Upper lobe of left lung (tissue), 4 donors: ENCODE data around the gene EXOC6.

Experiments
- EP300 ChIP-seq, 4 donors: sonication (generic); formaldehyde crosslinking; IDR thresholded peaks; one replicate each; pipeline ENCODE4 v1.5.1; 2017; ENCODE audit warnings: antibody characterized with exemption in 4 of 4, control low read depth in 2 of 4
- POLR2A ChIP-seq, 4 donors: fragments of 450-650 bp; IDR thresholded peaks; one replicate each; pipeline ENCODE4 v1.5.1; 2016 to 2017; ENCODE audit warnings: antibody characterized with exemption in 4 of 4, mild to moderate bottlenecking in 2 of 4
- POLR2AphosphoS5 ChIP-seq, 2 donors: sonication (generic); formaldehyde crosslinking; IDR thresholded peaks; one replicate each; pipeline ENCODE4 v1.5.1; 2017; ENCODE audit warnings: antibody characterized with exemption in 2 of 2

- no peak for TF ChIP-seq POLR2AphosphoS5 (IDR thresholded peaks at IDR 0.05)
- TF ChIP-seq EP300 (IDR thresholded peaks at IDR 0.05) = no peak
- TF ChIP-seq POLR2A (IDR thresholded peaks at IDR 0.05) = no peak
Measured at GRCh38 chr10:92849576-92850090, 1.3 kb downstream of the EXOC6 start.
